K562 (cell line): ENCODE data around the gene DHPS.

ENCODE experiments used
- ATF1 ChIP-seq, 2 experiments: fragments of 450-650 bp in 1 of 2; IDR thresholded peaks; 2 replicates each; pipeline ENCODE4 v1.6.1; 2016; ENCODE audit warnings: missing compliant biosample characterization in 1 of 2, missing genetic modification characterization in 1 of 2
- ATF3 ChIP-seq, 2 experiments: fragments of 450-650 bp in 1 of 2; sonication (generic) in 1 of 2; formaldehyde crosslinking in 1 of 2; IDR thresholded peaks in 1 of 2; conservative IDR thresholded peaks in 1 of 2; 2 replicates each; pipeline versions ENCODE4 v1.6.1 to v1.8.1; 2016 to 2023; ENCODE audit warnings: mild to moderate bottlenecking in 2 of 2, moderate library complexity in 2 of 2, inconsistent platforms in 1 of 2, missing genetic modification reagents in 1 of 2
- CREB1 ChIP-seq, 2 experiments: sonication (generic) in 1 of 2; formaldehyde crosslinking in 1 of 2; IDR thresholded peaks; 2 replicates each; pipeline versions ENCODE4 v1.6.1 to v1.8.0; 2012 to 2022; ENCODE audit warnings: inconsistent platforms in 1 of 2, mild to moderate bottlenecking in 1 of 2, missing genetic modification reagents in 1 of 2, moderate library complexity in 1 of 2
- EGR1 ChIP-seq: fragments of 450-650 bp; conservative IDR thresholded peaks from 2 replicates; pipeline ENCODE4 v1.6.1; 2017; ENCODE audit warnings: mild to moderate bottlenecking
- EZH2 ChIP-seq: IDR thresholded peaks from 2 replicates; pipeline ENCODE4 v1.6.1; 2012; ENCODE audit warnings: low read depth, mild to moderate bottlenecking, inconsistent platforms, low read length, borderline replicate concordance
- HMG20A ChIP-seq: fragments of 450-650 bp; formaldehyde crosslinking; conservative IDR thresholded peaks from 2 replicates; pipeline ENCODE4 v1.4.0; 2020; ENCODE audit warnings: mild to moderate bottlenecking, mixed read lengths
- PCBP1 ChIP-seq: fragments of 200-400 bp; formaldehyde crosslinking; IDR thresholded peaks from 2 replicates; pipeline ENCODE4 v1.6.1; 2018; ENCODE audit warnings: mild to moderate bottlenecking, low read depth, low read length; ENCODE audit not compliant: poor library complexity, severe bottlenecking
- POLR2A ChIP-seq: fragments of 450-650 bp; conservative IDR thresholded peaks from 2 replicates; pipeline ENCODE4 v1.6.1; 2016
- POLR2AphosphoS5 ChIP-seq: IDR thresholded peaks from 2 replicates; pipeline ENCODE4 v1.6.1; 2011; ENCODE audit warnings: mild to moderate bottlenecking, low read depth, low read length, moderate library complexity; ENCODE audit not compliant: control insufficient read depth, insufficient read depth
- REST ChIP-seq, 2 experiments: fragments of 450-650 bp; formaldehyde crosslinking in 1 of 2; IDR thresholded peaks; 2 replicates each; pipeline versions ENCODE4 v1.4.0 to v1.6.1; 2014 to 2020; ENCODE audit warnings: mild to moderate bottlenecking in 2 of 2, borderline replicate concordance in 1 of 2, low read depth in 1 of 2
- SMARCA4 ChIP-seq: fragments of 450-650 bp; IDR thresholded peaks from 2 replicates; pipeline ENCODE4 v1.6.1; 2016
- ZBTB7A ChIP-seq: IDR thresholded peaks from 2 replicates; pipeline ENCODE4 v1.6.1; 2011; ENCODE audit warnings: low read depth, mild to moderate bottlenecking, low read length, moderate library complexity, borderline replicate concordance; ENCODE audit not compliant: control insufficient read depth
- ZNF717 ChIP-seq: fragments of 250-450 bp; sonication (Bioruptor Pico); IDR thresholded peaks from 2 replicates; pipeline ENCODE4 v1.5.0; 2021
- ZNF785 ChIP-seq: fragments of 250-450 bp; sonication (Bioruptor Pico); IDR thresholded peaks from 2 replicates; pipeline ENCODE4 v1.4.0; 2020; ENCODE audit warnings: mild to moderate bottlenecking

- TF ChIP-seq EGR1: no peak
- no peak for TF ChIP-seq ZBTB7A
- no peak for TF ChIP-seq ZNF717
- no peak for TF ChIP-seq HMG20A (CRISPR knock-in tag)
- TF ChIP-seq ZNF785: no peak
- TF ChIP-seq POLR2A: no peak
- TF ChIP-seq SMARCA4: no peak
- no peak for TF ChIP-seq REST (IDR thresholded peaks at IDR 0.05; ENCODE audit: borderline replicate concordance)
- TF ChIP-seq REST (CRISPR knock-in tag; IDR thresholded peaks at IDR 0.05; ENCODE audit: low read depth): no peak
- TF ChIP-seq ATF3 (IDR thresholded peaks at IDR 0.05): no peak
- TF ChIP-seq ATF3 (CRISPR knock-in tag; conservative IDR thresholded peaks at IDR 0.05): no peak
- no peak for TF ChIP-seq CREB1 (IDR thresholded peaks at IDR 0.05)
- TF ChIP-seq CREB1 (CRISPR knock-in tag; IDR thresholded peaks at IDR 0.05): no peak
- no peak for TF ChIP-seq EZH2
- no peak for TF ChIP-seq ATF1 (CRISPR knock-in tag; IDR thresholded peaks at IDR 0.05)
- no peak for TF ChIP-seq ATF1 (tag; IDR thresholded peaks at IDR 0.05)
- TF ChIP-seq PCBP1: no peak
- TF ChIP-seq POLR2AphosphoS5: no peak
These were observed 1.6 kb downstream of the DHPS start for GRCh38 chr19:12680034-12680433.
